Measurements from ENCODE around the gene SH2B3. TPM values are rescaled to one million over a fixed set of nuclear protein-coding genes. Genes with fewer than 3 reads are reported as not detected.

Gene SH2B3
- total RNA-seq, 1 donor from 2014 or later: 18.1 TPM

- Mint-ChIP-seq H3K4me1 (ENCODE audit: low read depth, unreplicated experiment) (no peaks in the 10 kb centered on the region), H3K27me3 (ENCODE audit: unreplicated experiment) (peaks cover 9% of the 10 kb centered on the region), H3K27ac (ENCODE audit: unreplicated experiment) (no peak overlapping the region), H3K36me3 (ENCODE audit: unreplicated experiment) (no peaks in the 10 kb centered on the region), H3K9me3 (ENCODE audit: unreplicated experiment) (peaks cover 7% of the 10 kb centered on the region), H3K4me3 (ENCODE audit: unreplicated experiment) (no peak overlapping the region)
- no peak for DNase-seq
- no peak for TF ChIP-seq CTCF (IDR thresholded peaks at IDR 0.05; ENCODE audit: partially characterized antibody, unreplicated experiment)
Observed at GRCh38 chr12:111454716-111455447, 49.2 kb downstream of the SH2B3 start.

GRCh38 chr12:111455448-111456320, 50.0 kb downstream of the SH2B3 start:
- H3K36me3 Mint-ChIP-seq (ENCODE audit: unreplicated experiment): no peaks in the 10 kb centered on the region
- no peak overlapping the region for H3K27ac Mint-ChIP-seq (ENCODE audit: unreplicated experiment)
- peaks cover 9% of the 10 kb centered on the region for H3K27me3 Mint-ChIP-seq (ENCODE audit: unreplicated experiment)
- no peak overlapping the region for H3K4me3 Mint-ChIP-seq (ENCODE audit: unreplicated experiment)
- H3K4me1 Mint-ChIP-seq (ENCODE audit: low read depth, unreplicated experiment): no peaks in the 10 kb centered on the region
- H3K9me3 Mint-ChIP-seq (ENCODE audit: unreplicated experiment): peaks cover 7% of the 10 kb centered on the region
- TF ChIP-seq CTCF (IDR thresholded peaks at IDR 0.05; ENCODE audit: partially characterized antibody, unreplicated experiment): no peak
- DNase-seq: no peak

- Mint-ChIP-seq H3K4me3 (ENCODE audit: unreplicated experiment) (no peak overlapping the region), H3K27ac (ENCODE audit: unreplicated experiment) (no peak overlapping the region), H3K36me3 (ENCODE audit: unreplicated experiment) (no peaks in the 10 kb centered on the region), H3K9me3 (ENCODE audit: unreplicated experiment) (peaks cover 7% of the 10 kb centered on the region), H3K4me1 (ENCODE audit: low read depth, unreplicated experiment) (no peaks in the 10 kb centered on the region), H3K27me3 (ENCODE audit: unreplicated experiment) (peaks cover 7% of the 10 kb centered on the region)
- no peak for TF ChIP-seq CTCF (IDR thresholded peaks at IDR 0.05; ENCODE audit: partially characterized antibody, unreplicated experiment)
- DNase-seq: no peak
Observed at GRCh38 chr12:111457071-111457470, 51.3 kb downstream of the SH2B3 start.

GRCh38 chr12:111457577-111457976, 51.9 kb downstream of the SH2B3 start:
- Mint-ChIP-seq H3K9me3 (ENCODE audit: unreplicated experiment) (peaks cover 7% of the 10 kb centered on the region), H3K27ac (ENCODE audit: unreplicated experiment) (no peak overlapping the region), H3K27me3 (ENCODE audit: unreplicated experiment) (peaks cover 7% of the 10 kb centered on the region), H3K4me1 (ENCODE audit: low read depth, unreplicated experiment) (no peaks in the 10 kb centered on the region), H3K4me3 (ENCODE audit: unreplicated experiment) (no peak overlapping the region), H3K36me3 (ENCODE audit: unreplicated experiment) (no peaks in the 10 kb centered on the region)
- DNase-seq: no peak
- no peak for TF ChIP-seq CTCF (IDR thresholded peaks at IDR 0.05; ENCODE audit: partially characterized antibody, unreplicated experiment)
